ENCODE data around the gene CACFD1. TPM values are rescaled to one million over a fixed set of nuclear protein-coding genes. Genes with fewer than 3 reads are reported as not detected.

Gene CACFD1
- total RNA-seq, 1 experiment from 2014 or later: 13.2 TPM

DNA sequence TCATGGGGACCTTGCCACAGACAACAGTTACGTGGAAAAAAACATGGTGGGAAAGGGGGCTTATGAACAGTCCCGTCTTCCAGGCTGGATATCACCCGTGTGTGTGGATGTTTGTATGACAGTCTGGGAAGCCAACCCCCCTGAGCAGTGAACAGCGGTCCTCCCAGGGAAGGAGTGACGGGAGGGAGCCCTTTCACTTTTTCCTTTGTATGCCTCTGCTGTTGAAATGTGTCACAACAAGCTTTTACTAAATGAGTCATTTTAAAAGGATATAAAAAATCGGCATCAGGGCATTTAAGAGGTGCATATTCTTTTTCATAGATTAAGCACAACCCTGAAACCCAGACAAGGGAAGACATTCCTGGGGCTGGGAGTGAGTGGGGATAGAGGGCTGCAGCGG lies 59.9 kb downstream of the CACFD1 start:
- in situ Hi-C loops (cut with HindIII; ENCODE audit: low pct_unique_long_range_greater_than_20kb, low sequenced_read_pairs): no loop called here
- DNase-seq (ENCODE audit: low read depth): no peak

DNA sequence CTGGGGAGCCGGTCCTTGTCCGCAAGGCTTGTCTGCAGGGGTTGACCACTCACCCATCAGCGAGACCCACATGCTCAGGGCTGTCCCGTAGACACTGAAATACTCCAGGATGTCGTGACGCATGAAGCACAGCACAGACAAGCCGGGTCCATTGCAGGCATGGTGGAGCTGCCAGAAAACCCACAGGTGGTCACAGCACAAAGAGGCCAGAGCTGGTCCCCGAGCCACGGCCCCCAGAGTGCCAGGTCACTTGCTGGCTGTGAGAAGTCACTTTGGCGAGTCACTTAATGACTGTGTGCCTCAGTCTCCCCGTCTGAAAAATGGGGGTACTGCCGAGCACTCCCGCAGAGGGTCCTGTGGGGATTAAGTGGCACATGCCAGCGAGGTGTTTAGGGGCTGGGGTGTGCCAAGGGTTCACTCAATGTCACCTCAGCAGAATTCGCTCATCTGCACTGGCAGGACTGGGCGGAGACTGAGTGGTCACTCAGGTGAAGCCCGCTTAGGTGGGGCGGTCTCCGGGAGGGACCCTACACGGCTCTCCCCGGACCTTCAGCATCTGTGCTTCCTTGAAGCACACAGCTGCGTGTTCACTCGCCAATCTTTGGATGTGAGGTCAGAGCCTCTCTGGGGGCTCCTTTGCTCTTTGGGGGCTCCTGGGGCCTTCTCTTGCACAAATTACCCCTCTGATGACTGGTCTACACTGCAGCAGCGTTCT lies 60.5 kb downstream of the CACFD1 start:
- DNase-seq (ENCODE audit: low read depth): no peak
- in situ Hi-C loops (cut with HindIII; ENCODE audit: low pct_unique_long_range_greater_than_20kb, low sequenced_read_pairs): no loop called here

Other genes starting within 250 kb of the CACFD1 start
- gene ABO, start 184.8 kb upstream of the CACFD1 start, total RNA-seq (2014; rRNA removed; shearing (Covaris generic); ENCODE audit: low replicate concordance): 0.14 and 19.1 TPM in 2 replicates
- 16.8 and 34.9 TPM in 2 replicates for gene SURF6, start 123.8 kb upstream of the CACFD1 start, total RNA-seq (2014; rRNA removed; shearing (Covaris generic); ENCODE audit: low replicate concordance)
- 25.3 and 62.5 TPM in 2 replicates for gene MED22, start 111.8 kb upstream of the CACFD1 start, total RNA-seq (2014; rRNA removed; shearing (Covaris generic); ENCODE audit: low replicate concordance)
- 2,316 and 2,792 TPM in 2 replicates for gene RPL7A, start 111.8 kb upstream of the CACFD1 start, total RNA-seq (2014; rRNA removed; shearing (Covaris generic); ENCODE audit: low replicate concordance)
- gene SURF1, start 103.5 kb upstream of the CACFD1 start, total RNA-seq (2014; rRNA removed; shearing (Covaris generic); ENCODE audit: low replicate concordance): 55.9 and 69.7 TPM in 2 replicates
- gene SURF2, start 103.4 kb upstream of the CACFD1 start, total RNA-seq (2014; rRNA removed; shearing (Covaris generic); ENCODE audit: low replicate concordance): 13.6 and 26.0 TPM in 2 replicates
- gene SURF4, start 83.9 kb upstream of the CACFD1 start, total RNA-seq (2014; rRNA removed; shearing (Covaris generic); ENCODE audit: low replicate concordance): 370 and 393 TPM in 2 replicates
- gene STKLD1, start 83.6 kb upstream of the CACFD1 start, total RNA-seq (2014; rRNA removed; shearing (Covaris generic); ENCODE audit: low replicate concordance): 0.17 TPM in 1 of 2 replicates, not detected in the other
- gene REXO4, start 42.0 kb upstream of the CACFD1 start, total RNA-seq (2014; rRNA removed; shearing (Covaris generic); ENCODE audit: low replicate concordance): 27.5 and 35.4 TPM in 2 replicates
- gene ADAMTS13, start 37.6 kb upstream of the CACFD1 start, total RNA-seq (2014; rRNA removed; shearing (Covaris generic); ENCODE audit: low replicate concordance): 3.0 and 3.7 TPM in 2 replicates
- gene SLC2A6, start 19.1 kb downstream of the CACFD1 start, total RNA-seq (2014; rRNA removed; shearing (Covaris generic); ENCODE audit: low replicate concordance): 19.6 and 19.7 TPM in 2 replicates
- not detected in 2 replicates for gene MYMK, start 65.0 kb downstream of the CACFD1 start, total RNA-seq (2014; rRNA removed; shearing (Covaris generic); ENCODE audit: low replicate concordance)
- not detected in 2 replicates for gene ADAMTSL2, start 74.7 kb downstream of the CACFD1 start, total RNA-seq (2014; rRNA removed; shearing (Covaris generic); ENCODE audit: low replicate concordance)
- not detected in 2 replicates for gene FAM163B, start 149.4 kb downstream of the CACFD1 start, total RNA-seq (2014; rRNA removed; shearing (Covaris generic); ENCODE audit: low replicate concordance)
- not detected in 2 replicates for gene DBH, start 176.4 kb downstream of the CACFD1 start, total RNA-seq (2014; rRNA removed; shearing (Covaris generic); ENCODE audit: low replicate concordance)

All from Caki2 (cell line).